Measurements from ENCODE around the gene RUFY1.
"Not testable (repeated sequence)": the region's sequence is repeated elsewhere in the genome, so short reads cannot be mapped to it uniquely, and the experiment has no call there.

- not testable (repeated sequence) for TF ChIP-seq CTCF, EP300 (IDR thresholded peaks at IDR 0.05)
Measured at GRCh38 chr5:179543275-179543674, 7.1 kb upstream of the RUFY1 start.

Measured in ovary (tissue), 3 donors.